OCI-LY7 (cell line): ENCODE measurements around the gene WASF3. TPM values are rescaled to one million over a fixed set of nuclear protein-coding genes. Genes with fewer than 3 reads are reported as not detected.
"Not testable (repeated sequence)": the region's sequence is repeated elsewhere in the genome, so short reads cannot be mapped to it uniquely, and the experiment has no call there.

ENCODE experiments used
- BruUV-seq: library from RNA; stranded (reverse); fragments of 400-500 nt; replicated peaks from 2 replicates; lab custom pipeline; 2021; lab: Mats Ljungman, UMichigan
- CTCF ChIA-PET: fragments of 300-600 bp; sonication (Branson Sonifier 250); formaldehyde crosslinking; loops from one replicate; lab custom pipeline; 2022; ENCODE audit warnings: antibody characterized with exemption; ENCODE audit not compliant: unreplicated experiment; lab: Charles Lee
- POLR2A ChIA-PET: fragments of 300-600 bp; sonication (Branson Sonifier 250); formaldehyde crosslinking; loops from one replicate; lab custom pipeline; 2022; ENCODE audit warnings: antibody characterized with exemption; lab: Charles Lee
- DNase-seq: peaks from one replicate; pipeline ENCODE4 v3.0.0-alpha.2; 2015; ENCODE audit warnings: low spot score
- H2AFZ ChIP-seq: fragments of 200-600 bp; sonication (generic), shearing (Covaris generic); 2 replicates; pipeline ENCODE4 v1.6.1; 2014; ENCODE audit warnings: mild to moderate bottlenecking, antibody characterized with exemption, low read length, moderate library complexity
- H3K27ac ChIP-seq: fragments of 200-600 bp; sonication (generic); 2 replicates; pipeline ENCODE4 v1.5.1; 2014; ENCODE audit warnings: mixed run types, low read depth, mild to moderate bottlenecking, moderate library complexity, low read length, inconsistent platforms; ENCODE audit not compliant: poor library complexity, severe bottlenecking
- H3K36me3 ChIP-seq: fragments of 200-600 bp; sonication (generic); 2 replicates; pipeline ENCODE4 v1.6.1; 2014; ENCODE audit warnings: mild to moderate bottlenecking, antibody characterized with exemption, low read length, moderate library complexity, mixed read lengths; ENCODE audit not compliant: insufficient read depth
- H3K4me1 ChIP-seq: fragments of 200-600 bp; sonication (generic); 2 replicates; pipeline ENCODE4 v1.5.1; 2014; ENCODE audit warnings: mild to moderate bottlenecking, low read length; ENCODE audit not compliant: insufficient read depth, poor library complexity, severe bottlenecking
- H3K4me2 ChIP-seq: fragments of 200-600 bp; sonication (generic); 2 replicates; pipeline ENCODE4 v1.6.1; 2014; ENCODE audit warnings: mild to moderate bottlenecking, low read length
- H3K4me3 ChIP-seq: fragments of 200-600 bp; sonication (generic); 2 replicates; pipeline ENCODE4 v1.5.1; 2014; ENCODE audit warnings: mild to moderate bottlenecking, low read depth, low read length; ENCODE audit not compliant: poor library complexity, severe bottlenecking
- H3K79me2 ChIP-seq: fragments of 200-600 bp; sonication (generic); 2 replicates; pipeline ENCODE4 v1.6.1; 2016; ENCODE audit warnings: low read depth, mild to moderate bottlenecking, low read length, moderate library complexity, mixed read lengths; ENCODE audit not compliant: insufficient read depth
- H3K9me2 ChIP-seq: fragments of 200-600 bp; sonication (generic); 2 replicates; pipeline ENCODE4 v1.6.1; 2016; ENCODE audit warnings: mild to moderate bottlenecking, low read length, mixed read lengths; ENCODE audit not compliant: insufficient read depth
- H3K9me3 ChIP-seq: fragments of 200-600 bp; sonication (generic); 2 replicates; pipeline ENCODE4 v1.6.1; 2014; ENCODE audit warnings: mild to moderate bottlenecking, mixed run types, low read length, mixed read lengths
- H4K20me1 ChIP-seq: fragments of 200-600 bp; sonication (generic); 2 replicates; pipeline ENCODE4 v1.6.1; 2014; ENCODE audit warnings: mild to moderate bottlenecking, antibody characterized with exemption, low read length, moderate library complexity, mixed read lengths; ENCODE audit not compliant: insufficient read depth
- CTCF ChIP-seq: fragments of 200-600 bp; sonication (generic); conservative IDR thresholded peaks from 2 replicates; pipeline ENCODE4 v1.5.1; 2014; ENCODE audit warnings: mild to moderate bottlenecking, antibody characterized with exemption, low read length, moderate library complexity, mixed read lengths
- EZH2phosphoT487 ChIP-seq: fragments of 200-600 bp; sonication (generic); IDR thresholded peaks from 2 replicates; pipeline ENCODE4 v1.6.1; 2018; ENCODE audit warnings: low read depth, borderline replicate concordance, mild to moderate bottlenecking, mixed run types, antibody characterized with exemption, low read length, moderate library complexity, mixed read lengths
- intact Hi-C: fragments of 100-400 bp; cut with micrococcal nuclease; formaldehyde crosslinking; loops from one replicate; pipeline ENCODE4 v1.10.0; 2022; ENCODE audit not compliant: unreplicated experiment
- total RNA-seq, 2 experiments: library from RNA; depleted of rRNA in 1 of 2; stranded (reverse); fragments of >200 nt in 1 of 2; shearing (Covaris generic) in 1 of 2; gene quantifications; 2 replicates each; pipeline ENCODE4 v1.2.3, GENCODE V29; 2014 to 2022

The WASF3 gene
- total RNA-seq, 2 experiments from 2014 or later, result 0.17 to 0.19 TPM

DNA sequence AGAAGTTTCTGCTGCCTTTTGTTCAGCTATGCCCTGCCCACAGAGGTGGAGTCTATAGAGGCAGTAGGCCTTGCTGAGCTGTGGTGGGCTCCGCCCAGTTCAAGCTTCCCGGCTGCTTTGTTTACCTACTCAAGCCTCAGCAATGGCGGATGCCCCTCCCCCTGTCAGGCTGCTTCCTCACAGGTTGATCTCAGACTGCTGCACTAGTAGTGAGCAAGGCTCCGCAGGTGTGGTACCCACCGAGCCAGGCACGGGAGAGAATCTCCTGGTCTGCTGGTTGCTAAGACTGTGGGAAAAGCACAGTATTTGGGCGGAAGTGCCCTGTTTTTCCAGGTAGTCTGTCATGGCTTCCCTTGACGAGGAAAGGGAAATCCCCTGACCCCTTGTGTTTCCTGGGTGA is 78.6 kb downstream of the WASF3 start:
- H2AFZ ChIP-seq, CTCF ChIA-PET, H4K20me1 ChIP-seq, H3K4me2 ChIP-seq, DNase-seq, H3K4me3 ChIP-seq, H3K27ac ChIP-seq, intact Hi-C loops, BruUV-seq, H3K4me1 ChIP-seq, H3K79me2 ChIP-seq, H3K36me3 ChIP-seq, H3K9me3 ChIP-seq, H3K9me2 ChIP-seq, POLR2A ChIA-PET: not testable (repeated sequence)

DNA sequence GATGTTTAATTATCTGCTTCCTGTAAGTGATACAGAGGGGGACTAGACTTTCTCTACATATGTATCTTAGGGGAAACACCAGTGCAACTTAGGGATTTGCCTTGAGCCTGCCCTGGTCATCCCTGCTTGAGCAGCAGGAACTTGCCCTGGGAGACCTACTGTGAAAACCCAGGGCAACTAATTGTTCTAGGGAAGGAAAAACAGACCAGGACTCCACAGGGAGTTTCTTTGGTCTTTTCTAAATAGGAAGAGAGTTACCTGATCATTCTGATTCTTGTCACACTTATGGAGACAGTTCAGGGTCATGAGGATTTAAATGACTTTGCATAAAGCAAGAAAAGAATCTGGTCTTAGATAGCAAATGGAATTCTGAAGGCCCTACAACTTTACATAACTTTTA is 89.1 kb downstream of the WASF3 start:
- no peaks in the 10 kb centered on the region for H3K36me3 ChIP-seq
- no peak overlapping the region for H3K4me2 ChIP-seq
- intact Hi-C loops, result no loop called here
- no peak overlapping the region for H3K4me3 ChIP-seq
- H3K4me1 ChIP-seq, result no peaks in the 10 kb centered on the region
- no peaks in the 10 kb centered on the region for H3K9me3 ChIP-seq
- POLR2A ChIA-PET, result no interaction called here
- no peak for TF ChIP-seq CTCF
- TF ChIP-seq EZH2phosphoT487, result no peak
- DNase-seq, result no peak
- H3K79me2 ChIP-seq, result no peaks in the 10 kb centered on the region
- no peak overlapping the region for H2AFZ ChIP-seq
- no peak overlapping the region for H3K27ac ChIP-seq
- no peaks in the 10 kb centered on the region for H4K20me1 ChIP-seq
- CTCF ChIA-PET, result no interaction called here
- no TSS peak for BruUV-seq
- H3K9me2 ChIP-seq, result no peaks in the 10 kb centered on the region

GRCh38 chr13:26651234-26651633 is 93.8 kb downstream of the WASF3 start:
- POLR2A ChIA-PET, result no interaction called here
- Histone ChIP-seq H3K9me3 (no peaks in the 10 kb centered on the region), H2AFZ (no peak overlapping the region), H4K20me1 (no peaks in the 10 kb centered on the region), H3K9me2 (no peaks in the 10 kb centered on the region), H3K4me1 (no peaks in the 10 kb centered on the region), H3K36me3 (no peaks in the 10 kb centered on the region), H3K27ac (no peak overlapping the region), H3K4me3 (no peak overlapping the region), H3K79me2 (no peaks in the 10 kb centered on the region), H3K4me2 (no peak overlapping the region)
- CTCF ChIA-PET, result no interaction called here
- intact Hi-C loops, result no loop called here
- BruUV-seq, result no TSS peak
- DNase-seq, result no peak
- TF ChIP-seq CTCF, result no peak
- no peak for TF ChIP-seq EZH2phosphoT487
